ENCODE measurements around the gene CNTN1.

GRCh38 chr12:40801861-40802260, 109.6 kb downstream of the CNTN1 start:
- no peak for TF ChIP-seq CTCF (IDR thresholded peaks at IDR 0.05)
- TF ChIP-seq POLR2A (IDR thresholded peaks at IDR 0.05), result no peak
